H1 (cell line): ENCODE data around the gene ADGRG1. TPM values are rescaled to one million over a fixed set of nuclear protein-coding genes. Genes with fewer than 3 reads are reported as not detected.

Source experiments
- CTCF ChIA-PET: fragments of 300-600 bp; sonication (Branson Sonifier 250); formaldehyde crosslinking; loops from one replicate; lab custom pipeline; 2021; ENCODE audit not compliant: partially characterized antibody; lab: Charles Lee
- POLR2A ChIA-PET: fragments of 300-600 bp; sonication (Branson Sonifier 250); formaldehyde crosslinking; loops from one replicate; lab custom pipeline; 2021; ENCODE audit warnings: inconsistent platforms; ENCODE audit not compliant: partially characterized antibody; lab: Charles Lee
- DNase-seq, 2 experiments: peaks; one replicate each; pipeline versions ENCODE4 v3.0.0 to v3.0.0-alpha.2; 2010 to 2022; ENCODE audit warnings: low spot score in 2 of 2, low read depth in 1 of 2, mixed read lengths in 1 of 2
- FAIRE-seq: peaks from 2 replicates; lab custom pipeline; 2011; peaks lifted over from hg19 to GRCh38; lab: Jason Lieb, UNC
- H2AFZ ChIP-seq: 2 replicates; pipeline ENCODE4 v1.8.1; 2012; ENCODE audit warnings: low read length, inconsistent platforms
- H2AK5ac ChIP-seq: 2 replicates; pipeline ENCODE4 v1.6.1; 2013; ENCODE audit warnings: low read depth, low read length
- H2BK120ac ChIP-seq: replicated peaks from 2 replicates; pipeline ENCODE3; 2013; ENCODE audit warnings: low read depth, low read length, inconsistent platforms
- H2BK12ac ChIP-seq: 2 replicates; pipeline ENCODE4 v1.6.1; 2013; ENCODE audit warnings: low read depth, low read length
- H2BK15ac ChIP-seq: 2 replicates; pipeline ENCODE4 v1.6.1; 2013; ENCODE audit warnings: low read length
- H2BK20ac ChIP-seq: 2 replicates; pipeline ENCODE4 v1.6.1; 2013; ENCODE audit warnings: low read length
- H2BK5ac ChIP-seq: 2 replicates; pipeline ENCODE4 v1.6.1; 2013; ENCODE audit warnings: low read depth, low read length
- H3K14ac ChIP-seq: 2 replicates; pipeline ENCODE4 v1.6.1; 2013; ENCODE audit warnings: inconsistent platforms; ENCODE audit not compliant: insufficient read length
- H3K18ac ChIP-seq: 2 replicates; pipeline ENCODE4 v1.6.1; 2013; ENCODE audit warnings: low read length; ENCODE audit errors: extremely low read depth
- H3K23ac ChIP-seq: 2 replicates; pipeline ENCODE4 v1.6.1; 2013; ENCODE audit warnings: inconsistent platforms; ENCODE audit not compliant: insufficient read length
- H3K23me2 ChIP-seq: 2 replicates; pipeline ENCODE4 v1.6.1; 2013; ENCODE audit warnings: low read depth, low read length
- H3K27ac ChIP-seq: 2 replicates; pipeline ENCODE4 v1.6.1; 2011; ENCODE audit warnings: low read depth, low read length, inconsistent platforms
- H3K27me3 ChIP-seq, 4 experiments: replicated peaks in 1 of 4; 1 replicate in 1 of 4; 2 replicates in 3 of 4; pipeline versions ENCODE4 v1.6.1 to v1.8.1; 2011 to 2013; ENCODE audit warnings: low read length in 3 of 4, mild to moderate bottlenecking in 3 of 4, inconsistent platforms in 2 of 4, mixed read lengths in 2 of 4, moderate library complexity in 1 of 4; ENCODE audit not compliant: control insufficient read depth in 3 of 4, insufficient read depth in 3 of 4; ENCODE audit errors: extremely low read depth in 1 of 4
- H3K36me3 ChIP-seq, 4 experiments: 2 replicates each; pipeline versions ENCODE4 v1.6.1 to v1.8.1; 2011 to 2013; ENCODE audit warnings: mild to moderate bottlenecking in 4 of 4, low read length in 3 of 4, moderate library complexity in 2 of 4, control low read depth in 1 of 4, inconsistent platforms in 1 of 4; ENCODE audit not compliant: insufficient read depth in 4 of 4, control insufficient read depth in 2 of 4
- H3K4ac ChIP-seq: replicated peaks from 2 replicates; pipeline ENCODE3; 2013; ENCODE audit warnings: low read length, low read depth, mixed read lengths, inconsistent platforms; ENCODE audit not compliant: insufficient read length
- H3K4me1 ChIP-seq, 4 experiments: replicated peaks in 1 of 4; 1 replicate in 1 of 4; 2 replicates in 3 of 4; pipeline versions ENCODE4 v1.6.1 to v1.8.1; 2011 to 2013; ENCODE audit warnings: low read length in 3 of 4, inconsistent platforms in 2 of 4, mixed read lengths in 1 of 4; ENCODE audit not compliant: insufficient read depth in 4 of 4, control insufficient read depth in 3 of 4
- H3K4me2 ChIP-seq, 2 experiments: 2 replicates each; pipeline versions ENCODE4 v1.6.1 to v1.8.1; 2011 to 2013; ENCODE audit warnings: low read depth in 2 of 2, low read length in 2 of 2, control low read depth in 1 of 2, inconsistent platforms in 1 of 2, mild to moderate bottlenecking in 1 of 2; ENCODE audit not compliant: insufficient read depth in 1 of 2
- H3K4me3 ChIP-seq, 4 experiments: fragments of 200-600, 300-600 bp in 1 of 4; sonication (generic), shearing (Covaris generic), sonication (Bioruptor Twin) in 1 of 4; 2 replicates each; pipeline versions ENCODE4 v1.5.1 to v1.8.1; 2011 to 2016; ENCODE audit warnings: low read length in 4 of 4, low read depth in 3 of 4, control low read depth in 2 of 4, inconsistent platforms in 2 of 4, mild to moderate bottlenecking in 2 of 4, mixed read lengths in 1 of 4, moderate library complexity in 1 of 4; ENCODE audit not compliant: insufficient read depth in 2 of 4; ENCODE audit errors: extremely low read depth in 1 of 4
- H3K56ac ChIP-seq: replicated peaks from 2 replicates; pipeline ENCODE3; 2013; ENCODE audit warnings: low read depth, mild to moderate bottlenecking, mixed read lengths, low read length, inconsistent platforms; ENCODE audit not compliant: insufficient read length
- H3K79me1 ChIP-seq: 2 replicates; pipeline ENCODE4 v1.6.1; 2013; ENCODE audit warnings: low read depth, low read length, control low read depth
- H3K79me2 ChIP-seq, 2 experiments: 2 replicates each; pipeline versions ENCODE4 v1.6.1 to v1.8.1; 2012 to 2013; ENCODE audit warnings: low read length in 2 of 2, mild to moderate bottlenecking in 2 of 2, inconsistent platforms in 1 of 2; ENCODE audit not compliant: insufficient read depth in 2 of 2, control insufficient read depth in 1 of 2
- H3K9ac ChIP-seq, 4 experiments: replicated peaks in 1 of 4; 1 replicate in 1 of 4; 2 replicates in 3 of 4; pipeline versions ENCODE4 v1.6.1 to v1.8.1; 2011 to 2013; ENCODE audit warnings: low read depth in 3 of 4, low read length in 3 of 4, control low read depth in 2 of 4, mild to moderate bottlenecking in 2 of 4, moderate library complexity in 2 of 4, inconsistent platforms in 1 of 4; ENCODE audit errors: extremely low read depth in 1 of 4
- H3K9me3 ChIP-seq, 2 experiments: 2 replicates each; pipeline versions ENCODE4 v1.6.1 to v1.8.1; 2012 to 2013; ENCODE audit warnings: mild to moderate bottlenecking in 2 of 2, moderate library complexity in 2 of 2, control low read depth in 1 of 2, inconsistent platforms in 1 of 2, low read depth in 1 of 2, low read length in 1 of 2, mixed read lengths in 1 of 2; ENCODE audit not compliant: insufficient read depth in 2 of 2
- H4K20me1 ChIP-seq, 2 experiments: replicated peaks in 1 of 2; 2 replicates each; pipeline versions ENCODE3 to v1.8.1; 2011 to 2013; ENCODE audit warnings: inconsistent platforms in 2 of 2, low read length in 2 of 2, mild to moderate bottlenecking in 1 of 2; ENCODE audit not compliant: insufficient read depth in 2 of 2, control insufficient read depth in 1 of 2
- H4K5ac ChIP-seq: 2 replicates; pipeline ENCODE4 v1.6.1; 2013; ENCODE audit warnings: low read length, low read depth, mixed read lengths, inconsistent platforms; ENCODE audit not compliant: insufficient read length
- H4K8ac ChIP-seq: 2 replicates; pipeline ENCODE4 v1.8.0; 2013; ENCODE audit warnings: mild to moderate bottlenecking, moderate library complexity, low read length, inconsistent platforms; ENCODE audit not compliant: insufficient read depth; ENCODE audit errors: extremely low read depth
- H4K91ac ChIP-seq: replicated peaks from 2 replicates; pipeline ENCODE3; 2013; ENCODE audit warnings: low read length, mixed read lengths, inconsistent platforms; ENCODE audit not compliant: insufficient read length
- ATF3 ChIP-seq: IDR thresholded peaks from 2 replicates; pipeline ENCODE4 v1.6.1; 2011; ENCODE audit warnings: low read depth, mild to moderate bottlenecking, low read length; ENCODE audit not compliant: insufficient read depth
- BACH1 ChIP-seq: IDR thresholded peaks from 2 replicates; pipeline ENCODE4 v1.6.1; 2012; ENCODE audit warnings: low read length, improper control_type of control experiment
- CBX8 ChIP-seq: fragments of 300-800, 300-1000 bp; sonication (generic); IDR thresholded peaks from 2 replicates; pipeline ENCODE4 v1.7.1; 2016; ENCODE audit warnings: low read depth, low read length, borderline replicate concordance
- JUND ChIP-seq: IDR thresholded peaks from 2 replicates; pipeline ENCODE4 v1.6.1; 2011; ENCODE audit warnings: mild to moderate bottlenecking, improper control_type of control experiment, low read length
- TAF1 ChIP-seq: IDR thresholded peaks from 2 replicates; pipeline ENCODE4 v1.6.1; 2011; ENCODE audit warnings: mild to moderate bottlenecking, low read depth, low read length
- WGBS, 2 experiments: shearing (Covaris generic) in 1 of 2; methylation state at CpG; one replicate each; pipeline versions ENCODE4 v1.1.6 to v1.1.7; 2013 to 2015; ENCODE audit warnings: low lambda C conversion rate in 2 of 2, mixed read lengths in 2 of 2, inconsistent platforms in 1 of 2, low coverage in 1 of 2, missing lambda C conversion rate in 1 of 2; ENCODE audit not compliant: insufficient replicate concordance in 2 of 2, insufficient coverage in 1 of 2, insufficient read length in 1 of 2; ENCODE audit errors: extremely low coverage in 1 of 2, missing lambda C conversion rate in 1 of 2; 5-methylcytosine and 5-hydroxymethylcytosine counted together
- polyA plus RNA-seq, 7 experiments: library from polyadenylated mRNA; depleted of rRNA in 3 of 7; stranded (reverse) in 5 of 7; unstranded in 2 of 7; fragments of >200 nt in 5 of 7; fragments of 200-250 nt in 2 of 7; gene quantifications; 1 replicate in 5 of 7; 2 replicates in 1 of 7; 4 replicates in 1 of 7; pipeline versions ENCODE4 v1.2.1 to v1.2.3, GENCODE V29; 2011 to 2013; ENCODE audit warnings: missing spikeins in 2 of 7, mixed read lengths in 2 of 7
- total RNA-seq: library from RNA; stranded (reverse); fragmentation: NEBNext Ultra II Directional; extraction: Animal tissue kit (Norgen Biotek cat#: 25700); gene quantifications from 2 replicates; pipeline ENCODE4 v1.2.1, GENCODE V29; 2021

Gene ADGRG1
- total and polyA plus RNA-seq, 2 of the 8 experiments (the other 6 are each of a cell fraction or from before 2014, with no cell fraction given): 1.3 to 2.6 TPM

- peaks cover 0 to 2% of the 10 kb centered on the region in 2 experiments for H4K20me1 ChIP-seq
- H2BK12ac ChIP-seq: no peak overlapping the region
- H3K23ac ChIP-seq: no peak overlapping the region
- no peak overlapping the region for H2AFZ ChIP-seq
- H3K9ac ChIP-seq: no peak overlapping the region
- no peak overlapping the region for H2BK120ac ChIP-seq
- FAIRE-seq (no peak), DNase-seq (no peak)
- H2AK5ac ChIP-seq: no peak overlapping the region
- H3K36me3 ChIP-seq: no peaks in the 10 kb centered on the region
- H3K4me3 ChIP-seq: no peak overlapping the region
- H3K79me2 ChIP-seq: no peaks in the 10 kb centered on the region
- no peak overlapping the region for H4K8ac ChIP-seq
- H3K56ac ChIP-seq: no peak overlapping the region
- H3K23me2 ChIP-seq: no peaks in the 10 kb centered on the region; the same call in 1 of the 2 replicates
- H2BK20ac ChIP-seq: no peak overlapping the region
- no peaks in the 10 kb centered on the region; a peak in 3 of 7 replicates for H3K27me3 ChIP-seq
- H3K4ac ChIP-seq: no peak overlapping the region
- ChIA-PET POLR2A (interaction anchor here (0.6 kb wide), 1 partner anchor 39 kb away, joined by 3 read pairs; no protein-coding TSS in a partner anchor), CTCF (interaction anchor here (1.0 to 9.2 kb wide), 5 partner anchors 11 to 58 kb away, joined by 3 to 104 read pairs (median 11); no protein-coding TSS in a partner anchor)
- H3K18ac ChIP-seq: no peak overlapping the region
- H2BK15ac ChIP-seq: no peak overlapping the region
- WGBS, 2 experiments: 98% methylated on average over 4 of the region's 4 CpGs; no CpG with 5 or more reads in 1 of the 2 experiments
- no peaks in the 10 kb centered on the region for H3K79me1 ChIP-seq
- no peak overlapping the region for H2BK5ac ChIP-seq
- no peak overlapping the region for H4K5ac ChIP-seq
- H3K14ac ChIP-seq: no peak overlapping the region
- no peak overlapping the region for H4K91ac ChIP-seq
- no peak overlapping the region for H3K27ac ChIP-seq
- H3K4me2 ChIP-seq: no peak overlapping the region
- peaks cover 0 to 5% (median 0%) of the 10 kb centered on the region in 4 experiments; a peak in 2 of 7 replicates for H3K4me1 ChIP-seq
- no peaks in the 10 kb centered on the region for H3K9me3 ChIP-seq
- TF ChIP-seq ATF3 (no peak), TAF1 (no peak), CBX8 (no peak), JUND (no peak), BACH1 (no peak)
These were observed 5.7 kb downstream of the ADGRG1 start for GRCh38 chr16:57634171-57634570.
